PC-9 (cell line): ENCODE data around the gene MAST4. TPM values are rescaled to one million over a fixed set of nuclear protein-coding genes. Genes with fewer than 3 reads are reported as not detected.
A peak's percentile ranks its signal among the peaks of the same experiment; 100 is the strongest.

Experiments
- BruUV-seq: library from RNA; stranded (reverse); fragments of 400-500 nt; replicated peaks from 2 replicates; lab custom pipeline; 2021; lab: Mats Ljungman, UMichigan
- CTCF ChIA-PET: fragments of 300-600 bp; sonication (Branson Sonifier 250); formaldehyde crosslinking; loops from one replicate; lab custom pipeline; 2022; ENCODE audit warnings: antibody characterized with exemption; lab: Charles Lee
- POLR2A ChIA-PET: fragments of 300-600 bp; sonication (Branson Sonifier 250); formaldehyde crosslinking; loops from one replicate; lab custom pipeline; 2022; ENCODE audit warnings: antibody characterized with exemption; ENCODE audit not compliant: unreplicated experiment; lab: Charles Lee
- DNase-seq, 2 experiments: peaks; one replicate each; pipeline versions ENCODE4 v3.0.0 to v3.0.0-alpha.2; 2015 to 2022; ENCODE audit warnings: mixed read lengths in 1 of 2
- H2AFZ ChIP-seq: fragments of 200-600 bp; sonication (generic); 2 replicates; pipeline ENCODE4 v1.8.1; 2017; ENCODE audit warnings: antibody characterized with exemption
- H3F3A ChIP-seq: fragments of 200-600 bp; sonication (generic); 2 replicates; pipeline ENCODE4 v1.8.1; 2017; ENCODE audit warnings: antibody characterized with exemption, mild to moderate bottlenecking, low read depth; ENCODE audit not compliant: insufficient read depth
- H3K27ac ChIP-seq: fragments of 200-600 bp; sonication (generic); 2 replicates; pipeline ENCODE4 v1.6.1; 2016; ENCODE audit warnings: mixed run types
- H3K27me3 ChIP-seq: fragments of 200-600 bp; sonication (generic); 2 replicates; pipeline ENCODE4 v1.6.1; 2016; ENCODE audit warnings: low read depth, mixed run types; ENCODE audit not compliant: insufficient read depth
- H3K36me3 ChIP-seq: fragments of 200-600 bp; sonication (generic); 2 replicates; pipeline ENCODE4 v1.6.1; 2016; ENCODE audit warnings: low read depth, mixed run types
- H3K4me1 ChIP-seq: fragments of 200-600 bp; sonication (generic); replicated peaks from 2 replicates; pipeline ENCODE4 v1.6.1; 2016; ENCODE audit warnings: mixed run types; ENCODE audit not compliant: insufficient read depth
- H3K4me2 ChIP-seq: fragments of 200-600 bp; sonication (generic); 2 replicates; pipeline ENCODE4 v1.6.1; 2017; ENCODE audit warnings: mixed run types
- H3K4me3 ChIP-seq: fragments of 200-600 bp; sonication (generic); 2 replicates; pipeline ENCODE4 v1.6.1; 2016; ENCODE audit warnings: mixed run types
- H3K79me2 ChIP-seq: fragments of 200-600 bp; sonication (generic); 2 replicates; pipeline ENCODE4 v1.6.1; 2017; ENCODE audit warnings: low read depth, mixed run types
- H3K9me2 ChIP-seq: fragments of 200-600 bp; sonication (generic); 2 replicates; pipeline ENCODE4 v1.8.1; 2017; ENCODE audit warnings: mild to moderate bottlenecking; ENCODE audit not compliant: insufficient read depth
- H3K9me3 ChIP-seq: fragments of 200-600 bp; sonication (generic); 2 replicates; pipeline ENCODE4 v1.8.1; 2016; ENCODE audit warnings: low read depth; ENCODE audit not compliant: insufficient read depth
- H4K20me1 ChIP-seq: fragments of 200-600 bp; sonication (generic); 2 replicates; pipeline ENCODE4 v1.8.1; 2017; ENCODE audit not compliant: insufficient read depth
- CTCF ChIP-seq: fragments of 200-600 bp; sonication (generic); conservative IDR thresholded peaks from 2 replicates; pipeline ENCODE4 v1.6.1; 2017; ENCODE audit warnings: mixed run types, antibody characterized with exemption, mild to moderate bottlenecking, moderate library complexity
- EZH2 ChIP-seq: fragments of 200-600 bp; sonication (generic); IDR thresholded peaks from 2 replicates; pipeline ENCODE4 v1.8.0; 2017; ENCODE audit warnings: antibody characterized with exemption, low read depth
- intact Hi-C: fragments of 100-400 bp; cut with micrococcal nuclease; formaldehyde crosslinking; loops from one replicate; pipeline ENCODE4 v1.10.0; 2022; ENCODE audit not compliant: unreplicated experiment
- total RNA-seq: library from RNA; stranded (reverse); gene quantifications from 2 replicates; pipeline ENCODE4 v1.2.3, GENCODE V29; 2021

Gene MAST4
- total RNA-seq, 1 experiment from 2014 or later, result 19.3 TPM

GRCh38 chr5:67013719-67014118 is 417.5 kb downstream of the MAST4 start:
- CTCF ChIA-PET, result no interaction called here
- POLR2A ChIA-PET, result interaction anchor here (0.6 kb wide), 2 partner anchors 9 to 164 kb away, joined by 3 to 5 read pairs; no protein-coding TSS in a partner anchor
- peaks cover 81% of the 10 kb centered on the region for H3K4me1 ChIP-seq
- peaks cover 91% of the 10 kb centered on the region for H3K79me2 ChIP-seq
- H3K9me2 ChIP-seq, result no peaks in the 10 kb centered on the region
- no peaks in the 10 kb centered on the region for H4K20me1 ChIP-seq
- peak in 1 of 2 experiments; percentile 12 for DNase-seq
- peak overlapping the region; percentile 96 for H3K27ac ChIP-seq
- no peaks in the 10 kb centered on the region for H3K27me3 ChIP-seq
- H3F3A ChIP-seq, result peaks cover 56% of the 10 kb centered on the region
- no peak overlapping the region for H3K4me3 ChIP-seq
- peak overlapping the region; percentile 84 for H3K4me2 ChIP-seq
- H3K36me3 ChIP-seq, result peaks cover 8% of the 10 kb centered on the region; the same call in 1 of the 2 replicates
- intact Hi-C loops, result no loop called here
- no peak overlapping the region for H2AFZ ChIP-seq
- H3K9me3 ChIP-seq, result no peaks in the 10 kb centered on the region
- no peak for TF ChIP-seq EZH2
- no peak for TF ChIP-seq CTCF
- no TSS peak for BruUV-seq

- H3K9me3 ChIP-seq, result no peaks in the 10 kb centered on the region
- peak overlapping the region; percentile 84 for H3K4me2 ChIP-seq
- H4K20me1 ChIP-seq, result no peaks in the 10 kb centered on the region
- H3K27ac ChIP-seq, result peak overlapping the region; percentile 96
- no peaks in the 10 kb centered on the region for H3K27me3 ChIP-seq
- no peak overlapping the region for H2AFZ ChIP-seq
- ChIA-PET CTCF (no interaction called here), POLR2A (interaction anchor here (0.6 kb wide), 2 partner anchors 9 to 1280 kb away, joined by 5 to 6 read pairs; no protein-coding TSS in a partner anchor)
- peaks cover 76% of the 10 kb centered on the region for H3K4me1 ChIP-seq
- H3K9me2 ChIP-seq, result no peaks in the 10 kb centered on the region
- peaks cover 51% of the 10 kb centered on the region for H3F3A ChIP-seq
- peaks cover 90% of the 10 kb centered on the region for H3K79me2 ChIP-seq
- peaks cover 4% of the 10 kb centered on the region; the same call in 1 of the 2 replicates for H3K36me3 ChIP-seq
- no TSS peak for BruUV-seq
- peak in 1 of 2 experiments; percentile 32 for DNase-seq
- intact Hi-C loops, result no loop called here
- no peak for TF ChIP-seq CTCF
- no peak for TF ChIP-seq EZH2
- H3K4me3 ChIP-seq, result no peak overlapping the region
Observed at GRCh38 chr5:67014191-67014590, 418.0 kb downstream of the MAST4 start.

- Histone ChIP-seq H3K4me3 (peak overlapping the region; percentile 54), H3K9me3 (no peaks in the 10 kb centered on the region), H4K20me1 (no peaks in the 10 kb centered on the region), H3K27me3 (no peaks in the 10 kb centered on the region), H3F3A (peaks cover 43% of the 10 kb centered on the region), H3K4me2 (peak overlapping the region; percentile 84), H3K79me2 (peaks cover 90% of the 10 kb centered on the region), H3K36me3 (peaks cover 2% of the 10 kb centered on the region; the same call in 1 of the 2 replicates), H3K4me1 (peaks cover 68% of the 10 kb centered on the region), H3K27ac (peak overlapping the region; percentile 96), H3K9me2 (no peaks in the 10 kb centered on the region), H2AFZ (no peak overlapping the region)
- intact Hi-C loops, result no loop called here
- no TSS peak for BruUV-seq
- ChIA-PET CTCF (no interaction called here), POLR2A (no interaction called here)
- DNase-seq, result peak in 1 of 2 experiments; percentile 36
- TF ChIP-seq CTCF (no peak), EZH2 (no peak)
Observed at GRCh38 chr5:67014957-67015400, 418.8 kb downstream of the MAST4 start.
